IgD-negative memory B cell (primary cell): ENCODE measurements around the gene AGAP3. TPM values are rescaled to one million over a fixed set of nuclear protein-coding genes. Genes with fewer than 3 reads are reported as not detected.
A peak's percentile ranks its signal among the peaks of the same experiment; 100 is the strongest.

ENCODE experiments used
- H3K27ac Mint-ChIP-seq, 3 donors: one replicate each; pipeline ENCODE4 v1.8.0; 2020 to 2022; ENCODE audit warnings: mild to moderate bottlenecking in 3 of 3, mixed read lengths in 3 of 3, moderate library complexity in 1 of 3
- H3K27me3 Mint-ChIP-seq: one replicate; pipeline ENCODE4 v1.8.0; 2021; ENCODE audit warnings: mixed read lengths
- H3K36me3 Mint-ChIP-seq: one replicate; pipeline ENCODE4 v1.8.0; 2020; ENCODE audit warnings: mild to moderate bottlenecking, mixed read lengths
- H3K4me1 Mint-ChIP-seq, 3 donors: one replicate each; pipeline ENCODE4 v1.8.0; 2020 to 2022; ENCODE audit warnings: mixed read lengths in 3 of 3, mild to moderate bottlenecking in 1 of 3
- H3K4me3 Mint-ChIP-seq, 4 donors: one replicate each; pipeline ENCODE4 v1.8.0; 2020 to 2022; ENCODE audit warnings: mild to moderate bottlenecking in 4 of 4, mixed read lengths in 4 of 4, moderate library complexity in 3 of 4
- H3K9me3 Mint-ChIP-seq, 3 donors: one replicate each; pipeline ENCODE4 v1.8.0; 2020 to 2021; ENCODE audit warnings: mixed read lengths in 3 of 3, mild to moderate bottlenecking in 1 of 3
- polyA plus RNA-seq: library from polyadenylated mRNA; unstranded; fragments of 300-500 nt; fragmentation: Illumina TruSeq; gene quantifications from one replicate; pipeline ENCODE4 v1.2.3, GENCODE V29; 2021

The AGAP3 gene
- polyA plus RNA-seq, 1 donor from 2014 or later, result 3.5 TPM

DNA sequence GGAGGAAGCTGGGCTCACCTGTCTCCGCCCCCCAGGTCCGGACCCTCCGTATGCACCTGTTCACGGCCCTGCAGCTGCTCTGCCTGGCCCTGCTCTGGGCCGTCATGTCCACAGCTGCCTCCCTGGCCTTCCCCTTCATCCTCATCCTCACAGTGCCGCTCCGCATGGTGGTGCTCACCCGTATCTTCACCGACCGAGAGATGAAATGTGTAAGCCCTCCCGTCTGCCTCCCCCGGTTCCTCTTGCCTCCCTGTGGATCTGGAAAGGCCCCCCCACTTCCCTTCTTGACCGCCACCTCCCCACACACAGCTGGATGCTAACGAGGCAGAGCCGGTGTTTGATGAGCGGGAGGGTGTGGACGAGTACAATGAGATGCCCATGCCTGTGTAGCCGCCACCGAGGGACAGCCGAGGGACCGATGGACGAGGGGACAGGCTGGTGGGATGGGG, 10.3 kb upstream of the AGAP3 start:
- Mint-ChIP-seq H3K9me3 (no peaks in the 10 kb centered on the region), H3K27me3 (no peaks in the 10 kb centered on the region), H3K27ac (no peak overlapping the region), H3K4me1 (peaks cover 6 to 16% (median 13%) of the 10 kb centered on the region in 3 donors), H3K36me3 (peaks cover 3% of the 10 kb centered on the region), H3K4me3 (no peak overlapping the region)

GRCh38 chr7:151076863-151077704, 9.2 kb upstream of the AGAP3 start:
- Mint-ChIP-seq H3K27me3 (no peaks in the 10 kb centered on the region), H3K9me3 (no peaks in the 10 kb centered on the region), H3K4me3 (peak overlapping the region in 1 of 4 donors; percentile 92), H3K4me1 (peaks cover 6 to 18% (median 13%) of the 10 kb centered on the region in 3 donors), H3K36me3 (peaks cover 3% of the 10 kb centered on the region), H3K27ac (no peak overlapping the region)

GRCh38 chr7:151077705-151078232, 8.5 kb upstream of the AGAP3 start:
- Mint-ChIP-seq H3K9me3 (no peaks in the 10 kb centered on the region), H3K36me3 (peaks cover 3% of the 10 kb centered on the region), H3K27me3 (no peaks in the 10 kb centered on the region), H3K4me3 (peak overlapping the region; percentile 55 to 92 (median 84)), H3K27ac (peak overlapping the region in 2 of 3 donors; percentile 58 to 86), H3K4me1 (peaks cover 6 to 19% (median 15%) of the 10 kb centered on the region in 3 donors)

DNA sequence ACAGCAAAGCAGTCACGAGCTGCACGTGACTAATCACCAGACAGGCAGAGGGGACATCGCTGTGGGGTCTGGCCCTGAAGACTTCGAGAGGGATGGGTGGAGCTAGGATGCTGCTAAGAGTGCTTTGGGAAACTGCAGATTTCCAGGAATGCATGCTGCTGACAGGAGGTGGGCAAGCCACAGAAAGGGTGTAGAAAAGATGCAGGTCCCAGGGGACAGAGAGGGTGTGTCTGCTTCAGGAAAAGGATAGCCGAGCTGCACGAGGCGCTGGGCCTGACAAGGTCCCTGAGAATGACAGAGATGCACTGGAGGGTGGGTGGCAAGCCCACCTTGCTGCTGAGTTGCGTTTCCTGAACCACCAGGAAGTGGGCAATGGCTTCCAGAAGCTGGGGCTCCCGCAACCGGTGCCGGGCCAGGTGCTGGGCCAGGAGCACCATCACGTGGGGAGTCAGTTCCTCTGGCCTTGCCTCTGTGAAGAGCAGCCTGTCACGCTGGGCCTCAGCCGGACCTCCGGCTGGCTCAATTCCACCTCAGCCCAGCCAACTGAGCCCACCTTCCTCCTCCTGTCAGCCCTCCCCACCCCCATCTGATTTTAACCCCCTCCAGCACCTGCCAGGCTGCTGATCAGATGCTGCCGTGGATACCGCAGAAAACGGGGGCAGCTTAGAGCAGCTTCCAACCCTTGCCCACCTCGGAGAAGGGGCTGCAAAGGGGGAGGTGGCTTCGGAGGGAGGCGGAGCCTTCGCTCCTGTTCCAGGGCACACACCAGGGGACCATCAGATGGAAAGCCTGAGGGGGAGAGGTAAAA, 7.8 kb upstream of the AGAP3 start:
- Mint-ChIP-seq H3K4me1 (peaks cover 7 to 20% (median 17%) of the 10 kb centered on the region in 3 donors), H3K36me3 (peaks cover 3% of the 10 kb centered on the region), H3K27ac (peak overlapping the region; percentile 32 to 86 (median 58)), H3K27me3 (no peaks in the 10 kb centered on the region), H3K4me3 (peak overlapping the region; percentile 55 to 92 (median 86)), H3K9me3 (no peaks in the 10 kb centered on the region)

- peak overlapping the region; percentile 86 to 95 (median 92) for H3K4me3 Mint-ChIP-seq
- H3K9me3 Mint-ChIP-seq, result no peaks in the 10 kb centered on the region
- H3K27me3 Mint-ChIP-seq, result no peaks in the 10 kb centered on the region
- peak overlapping the region; percentile 67 to 86 (median 85) for H3K27ac Mint-ChIP-seq
- peaks cover 2% of the 10 kb centered on the region for H3K36me3 Mint-ChIP-seq
- H3K4me1 Mint-ChIP-seq, result peaks cover 11 to 20% (median 20%) of the 10 kb centered on the region in 3 donors
Measured at GRCh38 chr7:151079199-151079910, 6.9 kb upstream of the AGAP3 start.

DNA sequence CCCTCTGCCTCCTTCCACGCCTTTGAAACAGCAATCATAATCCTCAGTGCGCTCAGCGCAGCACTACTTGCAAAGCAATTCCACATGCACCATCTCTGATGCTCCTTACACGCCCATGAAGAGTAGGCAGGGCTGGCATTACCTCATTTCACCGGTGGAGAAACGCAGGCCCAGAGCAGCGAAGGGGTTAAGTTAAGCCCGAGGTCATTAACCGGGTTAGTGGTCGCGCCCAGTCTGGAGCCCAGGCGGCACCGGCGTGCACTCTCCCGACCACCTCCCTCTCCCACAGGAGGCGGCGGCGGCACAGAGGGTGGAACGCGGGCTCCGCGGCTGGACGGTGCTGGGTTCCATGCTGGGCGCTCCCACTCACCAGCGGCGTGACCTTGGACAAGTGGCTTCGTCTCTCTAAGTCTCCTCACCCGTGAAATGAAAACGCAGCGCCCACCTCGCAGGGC, 6.2 kb upstream of the AGAP3 start:
- peak overlapping the region; percentile 62 to 85 (median 84) for H3K27ac Mint-ChIP-seq
- no peaks in the 10 kb centered on the region for H3K27me3 Mint-ChIP-seq
- H3K9me3 Mint-ChIP-seq, result no peaks in the 10 kb centered on the region
- peak overlapping the region; percentile 86 to 95 (median 92) for H3K4me3 Mint-ChIP-seq
- H3K36me3 Mint-ChIP-seq, result peaks cover 2% of the 10 kb centered on the region
- peaks cover 15 to 24% (median 23%) of the 10 kb centered on the region in 3 donors for H3K4me1 Mint-ChIP-seq

DNA sequence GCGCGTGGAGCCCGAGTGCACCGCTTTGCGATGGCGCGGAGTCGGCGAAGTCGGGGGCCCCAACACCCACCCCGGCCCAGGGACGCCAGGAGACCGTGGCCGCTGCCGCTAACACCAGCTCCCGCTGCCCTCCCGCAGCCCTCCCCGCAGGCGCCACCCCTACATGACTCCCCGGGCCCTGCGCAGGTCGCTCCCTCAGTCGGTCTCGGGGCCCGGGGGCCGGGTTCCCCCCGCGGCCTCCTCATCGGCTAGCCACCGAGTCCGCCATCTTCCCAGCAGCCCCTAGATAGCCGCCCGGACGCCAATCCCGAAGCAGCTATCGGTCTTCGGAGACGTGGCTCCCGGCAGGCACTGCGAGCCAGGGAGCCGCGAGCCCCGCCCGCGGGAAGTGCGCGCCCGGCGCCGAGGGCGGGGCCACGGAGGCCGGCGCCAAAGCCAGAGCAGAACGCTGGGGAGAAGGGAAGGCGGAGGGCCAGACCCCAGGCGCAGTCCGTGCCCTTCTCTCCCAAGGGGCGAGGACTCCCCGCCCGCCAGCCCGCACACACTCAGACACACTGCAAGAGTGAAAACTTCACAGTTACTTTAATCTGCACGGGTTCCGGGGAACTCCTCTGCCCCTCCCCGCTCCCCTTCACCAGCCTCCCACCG, 5.6 kb upstream of the AGAP3 start, which contains the start of gene FASTK:
FASTK (minus strand) TSS at position 288 of the 648 bp plus-strand sequence; CDS start at position 245, 43 bp downstream.
- Mint-ChIP-seq H3K27ac (peak within 1 kb of the TSS; percentile 62 to 85 (median 84)), H3K4me3 (peak within 1 kb of the TSS; percentile 86 to 96 (median 94)), H3K36me3 (no peaks in the 10 kb centered on the region), H3K4me1 (peaks cover 17 to 28% (median 26%) of the 10 kb centered on the region in 3 donors), H3K9me3 (no peaks in the 10 kb centered on the region), H3K27me3 (no peaks in the 10 kb centered on the region)

DNA sequence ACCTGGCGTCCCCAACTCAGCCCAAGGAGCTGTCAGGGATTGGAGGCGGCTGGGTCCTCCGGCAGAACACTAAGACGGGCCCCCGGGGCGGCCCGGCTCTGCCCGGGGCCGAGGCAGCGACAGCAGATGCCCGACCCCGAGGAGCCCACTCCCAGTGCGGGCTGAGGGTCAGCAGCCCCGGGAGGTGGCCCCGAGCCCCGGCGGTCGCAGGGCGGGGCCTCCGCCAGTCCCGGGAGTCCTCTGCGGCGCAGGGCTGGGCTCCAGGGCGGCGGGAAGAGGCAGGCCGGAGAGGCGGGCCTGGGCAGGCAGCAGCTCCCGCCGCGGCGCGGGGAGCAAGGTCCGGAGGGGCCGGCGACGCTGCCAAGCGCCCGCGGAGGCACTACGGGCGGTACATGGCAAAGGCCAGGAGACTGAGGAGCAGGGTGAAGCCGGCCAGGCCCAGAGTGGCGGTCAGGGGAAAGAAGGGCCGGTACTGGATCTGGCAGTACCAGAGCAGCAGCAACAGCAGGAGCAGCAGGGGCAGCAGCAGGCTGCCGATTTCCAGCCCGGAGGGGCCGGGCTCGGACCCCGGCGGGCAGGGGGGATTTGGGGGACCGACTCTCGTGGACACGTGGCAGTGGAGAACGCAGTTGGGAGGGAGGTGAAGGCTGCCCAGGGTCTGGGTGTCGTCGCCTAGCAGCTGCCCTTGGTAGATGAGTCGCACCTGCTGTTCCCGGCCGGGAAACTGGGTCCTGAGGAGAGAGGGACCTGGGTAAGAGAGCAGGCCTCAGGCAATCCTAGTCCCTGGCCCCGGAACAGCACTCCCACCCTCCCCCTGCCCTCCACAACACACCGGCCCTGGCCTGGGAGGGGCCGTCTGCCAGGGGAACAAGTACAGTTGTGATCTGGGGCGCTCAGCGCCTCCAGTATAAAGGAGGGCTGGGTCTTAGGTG, 4.8 kb upstream of the AGAP3 start:
- H3K9me3 Mint-ChIP-seq, result no peaks in the 10 kb centered on the region
- H3K4me1 Mint-ChIP-seq, result peaks cover 17 to 31% (median 26%) of the 10 kb centered on the region in 3 donors

DNA sequence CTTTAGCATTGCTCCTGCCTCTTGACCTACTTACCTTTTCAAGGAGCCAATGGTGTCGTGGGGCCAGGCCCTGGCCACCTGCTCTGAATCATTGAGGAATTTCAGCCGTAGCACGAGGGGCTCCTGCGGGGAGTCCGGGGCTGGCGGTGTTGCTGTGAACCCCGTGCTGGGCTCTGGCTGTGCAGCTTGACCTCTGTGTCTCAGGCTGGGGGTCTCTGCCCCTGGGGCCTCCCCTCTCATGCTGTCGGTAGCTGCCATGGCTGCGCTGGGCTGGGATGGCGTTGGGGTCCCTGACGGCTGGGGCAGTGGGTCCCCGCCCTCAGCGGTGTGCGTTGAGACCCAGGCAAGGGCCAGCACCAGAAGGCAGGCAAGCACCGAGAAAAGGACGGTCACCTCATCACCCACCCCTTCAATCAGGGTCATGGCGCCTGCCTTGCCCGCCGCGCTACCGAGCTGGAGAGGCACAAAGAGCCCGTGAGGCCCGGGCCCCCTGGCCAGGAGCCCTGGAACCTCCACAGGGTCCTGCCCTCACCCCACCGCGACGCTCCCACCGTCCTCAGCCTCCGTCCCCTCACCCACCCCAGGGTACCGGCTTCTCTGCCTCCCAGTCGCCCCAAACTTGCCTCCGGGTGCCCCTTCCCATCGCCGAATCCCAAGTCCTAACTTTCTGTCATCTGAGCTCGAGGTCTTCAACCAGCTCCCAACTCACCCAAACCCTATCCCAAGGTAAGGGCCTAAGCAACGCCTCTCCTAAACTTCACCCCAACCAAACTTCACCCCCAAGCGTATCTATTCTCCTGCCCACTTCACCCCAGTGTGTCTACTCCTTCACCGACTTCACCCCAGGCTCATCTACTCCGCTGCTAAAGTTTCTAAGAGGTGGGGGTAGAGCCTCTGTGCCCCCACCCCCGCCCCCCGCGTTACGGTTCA, 3.9 kb upstream of the AGAP3 start:
- peaks cover 17 to 31% (median 26%) of the 10 kb centered on the region in 3 donors for H3K4me1 Mint-ChIP-seq
- no peaks in the 10 kb centered on the region for H3K9me3 Mint-ChIP-seq
- H3K4me3 Mint-ChIP-seq, result peak overlapping the region; percentile 88 to 97 (median 95)
- no peaks in the 10 kb centered on the region for H3K36me3 Mint-ChIP-seq
- H3K27me3 Mint-ChIP-seq, result no peaks in the 10 kb centered on the region
- peak overlapping the region; percentile 88 to 98 (median 94) for H3K27ac Mint-ChIP-seq

More for the DNA sequence above, 4.8 kb upstream of the AGAP3 start:
- H3K4me3 Mint-ChIP-seq, result peak overlapping the region; percentile 85 to 96 (median 89)
- H3K27me3 Mint-ChIP-seq, result no peaks in the 10 kb centered on the region
- peak overlapping the region in 2 of 3 donors; percentile 46 to 88 for H3K27ac Mint-ChIP-seq
- H3K36me3 Mint-ChIP-seq, result no peaks in the 10 kb centered on the region

GRCh38 chr7:151083071-151083823, 3.0 kb upstream of the AGAP3 start, which contains the start of gene TMUB1:
Gene TMUB1, minus strand, starts transcription at chr7:151083493. Its CDS starts 930 bp downstream, at chr7:151082563.
- peaks cover 12 to 31% (median 26%) of the 10 kb centered on the region in 3 donors for H3K4me1 Mint-ChIP-seq
- no peaks in the 10 kb centered on the region for H3K36me3 Mint-ChIP-seq
- H3K4me3 Mint-ChIP-seq, result peak within 1 kb of the TSS; percentile 88 to 97 (median 95)
- H3K9me3 Mint-ChIP-seq, result no peaks in the 10 kb centered on the region
- H3K27ac Mint-ChIP-seq, result peak within 1 kb of the TSS; percentile 88 to 98 (median 94)
- H3K27me3 Mint-ChIP-seq, result no peaks in the 10 kb centered on the region

GRCh38 chr7:151083824-151084160, 2.5 kb upstream of the AGAP3 start:
- H3K4me3 Mint-ChIP-seq, result peak overlapping the region; percentile 84 to 97 (median 92)
- peaks cover 10 to 27% (median 24%) of the 10 kb centered on the region in 3 donors for H3K4me1 Mint-ChIP-seq
- no peaks in the 10 kb centered on the region for H3K27me3 Mint-ChIP-seq
- no peaks in the 10 kb centered on the region for H3K36me3 Mint-ChIP-seq
- peak overlapping the region; percentile 88 to 98 (median 88) for H3K27ac Mint-ChIP-seq
- H3K9me3 Mint-ChIP-seq, result no peaks in the 10 kb centered on the region
